ENCODE measurements around the gene PTPRN2. TPM values are rescaled to one million over a fixed set of nuclear protein-coding genes. Genes with fewer than 3 reads are reported as not detected.
A peak's percentile ranks its signal among the peaks of the same experiment; 100 is the strongest.
"Not testable (repeated sequence)": the region's sequence is repeated elsewhere in the genome, so short reads cannot be mapped to it uniquely, and the experiment has no call there.

PTPRN2 gene
- total RNA-seq, 1 donor from 2014 or later, result 3.1 TPM

- DNase-seq, result no peak
Observed at GRCh38 chr7:158344706-158345300, 242.8 kb downstream of the PTPRN2 start.

DNA sequence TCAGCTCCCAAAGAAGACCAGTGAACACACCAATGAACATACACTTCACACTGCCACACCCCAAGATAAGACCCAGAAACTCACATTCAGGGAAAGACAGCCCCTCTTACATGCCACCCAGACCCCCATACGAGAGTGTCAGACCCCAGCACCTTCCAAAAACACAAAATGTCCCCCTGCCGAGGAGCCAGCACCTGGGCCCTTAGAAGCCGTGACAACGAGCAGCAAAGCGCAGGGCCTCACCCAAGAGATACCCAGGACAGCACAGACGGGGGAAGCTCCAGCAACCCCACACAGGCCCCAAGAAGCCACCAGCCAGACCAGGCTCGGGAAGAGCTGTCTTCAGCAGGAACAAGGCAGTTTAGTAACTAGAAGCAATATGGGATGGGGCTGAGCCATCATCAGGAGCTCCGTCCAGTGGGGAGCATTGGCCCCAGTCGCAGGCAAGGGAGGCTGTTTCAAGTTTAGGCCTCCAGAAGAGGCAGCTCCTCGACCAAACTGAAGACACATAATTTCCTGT lies 243.6 kb downstream of the PTPRN2 start:
- no peak for DNase-seq

- DNase-seq, result no peak
Observed at GRCh38 chr7:158343526-158343925, 244.1 kb downstream of the PTPRN2 start.

DNA sequence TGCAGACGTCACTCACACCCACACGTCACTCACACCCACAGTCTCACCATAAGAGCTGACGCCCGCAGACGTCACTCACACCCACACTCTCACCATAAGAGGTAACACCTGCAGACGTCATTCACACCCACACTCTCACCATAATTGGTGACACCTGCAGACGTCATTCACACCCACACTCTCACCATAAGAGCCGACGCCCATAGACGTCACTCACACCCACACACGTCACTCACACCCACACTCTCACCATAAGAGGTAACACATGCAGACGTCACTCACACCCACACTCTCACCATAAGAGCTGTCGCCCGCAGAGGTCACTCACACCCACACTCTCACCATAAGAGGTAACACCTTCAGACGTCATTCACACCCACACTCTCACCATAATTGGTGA lies 246.5 kb downstream of the PTPRN2 start:
- not testable (repeated sequence) for DNase-seq

- not testable (repeated sequence) for DNase-seq
Observed at GRCh38 chr7:158336952-158337351, 250.7 kb downstream of the PTPRN2 start.

- not testable (repeated sequence) for DNase-seq
Observed at GRCh38 chr7:158332516-158332915, 255.1 kb downstream of the PTPRN2 start.

- not testable (repeated sequence) for DNase-seq
Observed at GRCh38 chr7:158331826-158332450, 255.7 kb downstream of the PTPRN2 start.

- no peak for DNase-seq
Observed at GRCh38 chr7:158329686-158330085, 257.9 kb downstream of the PTPRN2 start.

- DNase-seq, result no peak
Observed at GRCh38 chr7:158329014-158329610, 258.5 kb downstream of the PTPRN2 start.

GRCh38 chr7:158328376-158329013 lies 259.1 kb downstream of the PTPRN2 start:
- no peak for DNase-seq

- DNase-seq, result no peak
Observed at GRCh38 chr7:158327571-158328180, 259.9 kb downstream of the PTPRN2 start.

DNA sequence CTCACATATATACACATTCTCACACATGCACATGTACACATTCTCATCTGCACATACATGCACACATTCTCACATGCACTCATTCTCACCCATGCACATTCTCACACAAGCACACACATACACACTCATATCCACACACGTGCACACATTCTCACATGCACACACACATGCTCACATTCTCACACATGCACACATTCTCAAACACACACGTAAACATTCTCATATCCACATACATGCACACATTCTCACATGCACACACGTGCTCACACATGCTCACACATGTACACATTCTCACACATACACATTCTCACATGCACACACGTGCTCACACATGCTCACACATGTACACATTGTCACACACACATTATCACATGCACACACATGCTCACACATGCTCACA lies 260.6 kb downstream of the PTPRN2 start:
- DNase-seq, result no peak

DNA sequence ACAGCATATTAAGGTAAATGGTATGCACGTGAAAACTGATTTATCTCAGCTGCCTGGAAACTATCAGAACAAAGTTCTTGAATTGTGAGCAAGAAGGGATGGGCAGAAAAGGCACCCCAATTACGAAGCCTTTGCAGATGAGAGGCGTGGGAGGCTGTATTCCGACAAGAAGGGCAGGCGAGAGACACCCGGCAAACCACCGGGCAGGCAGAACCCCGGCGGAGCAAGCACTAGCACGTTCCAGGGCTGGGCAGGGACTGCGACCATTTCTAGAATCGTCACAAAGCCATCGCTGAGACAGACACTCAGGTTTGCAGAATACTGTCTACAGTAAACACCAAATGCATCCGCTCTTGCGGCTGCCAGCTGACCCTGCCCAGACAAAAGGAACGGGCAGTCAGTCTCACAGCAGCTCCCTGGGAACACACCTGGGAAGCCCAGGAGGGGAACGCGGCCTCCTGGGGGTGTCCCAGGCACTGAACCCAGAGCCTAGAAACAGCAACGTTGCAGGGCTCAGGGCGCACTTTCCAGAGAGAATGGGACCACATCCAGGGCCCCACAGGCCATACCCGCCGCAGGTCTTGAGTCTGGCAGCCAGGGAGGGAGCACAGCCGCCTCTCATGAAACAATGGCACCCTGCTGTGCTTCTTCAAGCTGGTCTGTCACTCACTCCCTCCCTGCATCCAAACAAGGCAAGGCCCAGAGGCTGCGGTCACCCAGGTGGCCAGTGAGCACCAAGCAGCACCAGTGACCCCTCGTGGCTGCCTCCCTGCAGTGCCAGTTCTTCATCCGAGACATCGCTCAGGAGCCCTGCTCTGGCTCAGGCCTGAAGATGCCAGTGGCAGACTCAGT lies 261.9 kb downstream of the PTPRN2 start:
- peak; percentile 48 for DNase-seq

DNA sequence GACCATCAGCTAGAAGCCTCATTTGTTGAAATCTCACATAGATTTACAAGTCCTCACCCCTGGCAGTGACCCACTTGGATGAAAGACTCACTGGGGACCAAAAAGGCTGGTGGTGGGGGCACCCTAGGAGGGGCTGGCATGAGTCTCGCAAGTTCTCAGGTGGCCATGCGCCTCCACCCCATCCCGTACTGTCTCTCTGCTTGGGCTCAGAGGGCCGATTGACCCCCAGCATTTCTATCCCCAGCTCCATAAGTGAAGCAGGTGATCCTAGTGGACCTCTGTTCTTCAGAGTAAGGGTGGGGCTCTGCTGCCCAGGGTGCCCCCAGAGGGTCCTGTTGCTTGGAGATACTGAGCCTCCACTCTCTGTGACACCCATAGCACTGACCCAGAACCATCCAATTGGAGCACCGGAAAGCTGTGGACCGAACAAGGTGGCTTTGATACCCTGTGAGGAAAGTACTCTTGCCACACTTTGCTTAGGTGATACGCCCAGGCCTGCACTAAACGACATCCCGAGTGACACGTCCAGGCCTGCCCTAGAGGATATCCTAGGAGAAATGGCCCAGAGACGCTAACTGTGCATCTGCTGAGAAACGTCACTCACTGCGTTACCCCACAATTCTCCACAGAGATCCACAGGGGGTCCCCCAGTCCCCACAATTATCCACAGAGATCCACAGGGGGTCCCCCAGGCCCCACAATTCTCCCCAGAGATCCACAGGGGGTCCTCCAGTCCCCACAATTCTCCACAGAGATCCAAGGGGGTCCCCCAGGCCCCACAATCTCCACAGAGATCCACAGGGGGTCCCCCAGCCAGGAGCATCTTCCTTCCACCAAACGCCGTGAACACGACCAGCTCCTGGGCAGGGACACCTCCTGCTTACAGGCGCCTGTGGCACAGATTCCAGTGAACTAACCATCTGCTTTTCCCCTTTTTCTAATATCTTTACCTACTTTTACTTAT lies 262.9 kb downstream of the PTPRN2 start:
- DNase-seq, result peak; percentile 34

GRCh38 chr7:158323741-158324396 lies 263.8 kb downstream of the PTPRN2 start:
- DNase-seq, result no peak

DNA sequence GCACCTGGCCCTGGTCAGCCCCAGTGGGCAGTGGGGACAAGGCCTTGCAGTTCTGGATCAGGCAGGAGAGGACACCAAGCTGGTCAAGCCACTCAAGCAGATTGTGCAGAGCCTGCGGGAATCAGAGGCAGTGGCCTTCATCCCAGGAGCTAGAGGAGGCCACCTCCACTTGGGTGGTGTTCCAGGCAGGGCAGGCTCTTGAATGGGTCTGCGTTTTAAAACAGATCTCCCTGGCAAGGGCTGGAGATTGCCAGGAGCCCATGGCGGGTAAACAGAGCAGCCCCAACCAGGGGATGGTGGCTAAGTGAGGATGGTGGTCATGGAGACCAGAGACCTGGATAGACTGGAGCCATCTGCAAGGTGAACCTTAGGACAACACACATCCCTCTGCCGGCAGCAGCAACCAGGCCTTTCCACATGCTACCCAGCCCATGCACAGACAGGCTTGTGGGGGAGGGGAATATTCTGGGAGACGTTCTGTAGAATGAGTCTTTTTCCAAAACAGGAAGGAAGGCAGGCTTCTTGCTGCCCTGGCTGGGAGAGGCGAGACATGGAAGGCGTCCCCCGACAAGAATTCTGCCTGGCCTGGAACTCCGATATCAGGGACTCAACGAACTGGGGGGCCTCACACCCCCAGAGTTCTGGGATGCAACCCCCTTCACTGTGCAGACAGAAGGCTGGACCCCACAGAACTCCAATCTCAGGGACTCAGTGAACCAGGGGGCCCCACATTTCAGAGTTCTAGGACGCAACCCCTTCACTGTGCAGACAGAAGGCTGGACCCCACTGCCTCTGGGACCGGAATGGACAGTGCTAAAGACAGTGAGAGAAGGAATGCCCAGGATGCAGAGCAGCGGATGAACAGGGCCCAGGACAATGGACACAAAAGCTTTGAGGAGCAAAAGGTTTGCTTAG lies 264.8 kb downstream of the PTPRN2 start:
- no peak for DNase-seq

DNA sequence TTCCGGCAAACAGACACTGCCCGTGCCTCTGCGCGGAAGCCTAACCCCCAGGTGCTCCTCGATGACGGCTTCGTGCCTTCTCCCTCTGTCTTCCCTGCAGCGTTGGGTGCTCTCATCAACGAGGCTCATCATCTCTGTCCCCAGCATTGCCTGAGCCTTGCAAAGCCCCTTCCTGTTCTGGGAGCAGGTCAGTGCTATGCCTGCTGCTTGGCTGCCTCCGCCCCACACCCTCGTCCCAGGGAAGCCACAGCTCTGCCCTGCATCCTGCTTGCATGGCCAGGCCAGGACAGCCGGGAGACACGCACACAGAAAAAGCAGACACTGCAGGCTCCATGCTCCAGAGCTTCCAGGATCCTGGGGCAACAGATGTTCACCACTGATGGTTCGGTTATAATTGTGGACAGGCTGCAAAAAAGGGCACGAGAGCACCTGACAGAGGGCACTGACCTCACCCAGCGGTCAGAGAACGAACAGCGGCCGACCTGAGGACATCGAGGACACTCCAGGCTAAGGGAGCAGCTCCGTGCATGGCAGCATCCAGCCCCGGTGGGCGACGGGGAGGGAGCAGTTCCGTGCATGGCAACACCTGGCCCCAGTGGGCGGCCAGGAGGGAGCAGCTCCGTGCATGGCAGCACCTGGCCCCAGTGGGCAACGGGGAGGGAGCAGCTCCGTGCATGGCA lies 265.5 kb downstream of the PTPRN2 start:
- DNase-seq, result no peak

- no peak for DNase-seq
Observed at GRCh38 chr7:158321056-158321700, 266.4 kb downstream of the PTPRN2 start.
